Tibial nerve (tissue), 3 donors: Measurements from ENCODE around the gene GGA1.

Experiments
- POLR2A ChIP-seq, 2 donors: fragments of 450-650 bp; IDR thresholded peaks; one replicate each; pipeline ENCODE4 v1.6.1; 2017; ENCODE audit warnings: antibody characterized with exemption in 2 of 2, mild to moderate bottlenecking in 2 of 2, moderate library complexity in 2 of 2
- TF ChIP-seq, protein P1 (sequence below), 5 experiments: fragments of 200-600 bp in 3 of 5; fragments of 450-650 bp in 2 of 5; sonication (generic) in 3 of 5; IDR thresholded peaks; one replicate each; pipeline ENCODE4 v1.5.1; 2016 to 2019; ENCODE audit warnings: antibody characterized with exemption in 5 of 5, mild to moderate bottlenecking in 3 of 5, moderate library complexity in 2 of 5

DNA sequence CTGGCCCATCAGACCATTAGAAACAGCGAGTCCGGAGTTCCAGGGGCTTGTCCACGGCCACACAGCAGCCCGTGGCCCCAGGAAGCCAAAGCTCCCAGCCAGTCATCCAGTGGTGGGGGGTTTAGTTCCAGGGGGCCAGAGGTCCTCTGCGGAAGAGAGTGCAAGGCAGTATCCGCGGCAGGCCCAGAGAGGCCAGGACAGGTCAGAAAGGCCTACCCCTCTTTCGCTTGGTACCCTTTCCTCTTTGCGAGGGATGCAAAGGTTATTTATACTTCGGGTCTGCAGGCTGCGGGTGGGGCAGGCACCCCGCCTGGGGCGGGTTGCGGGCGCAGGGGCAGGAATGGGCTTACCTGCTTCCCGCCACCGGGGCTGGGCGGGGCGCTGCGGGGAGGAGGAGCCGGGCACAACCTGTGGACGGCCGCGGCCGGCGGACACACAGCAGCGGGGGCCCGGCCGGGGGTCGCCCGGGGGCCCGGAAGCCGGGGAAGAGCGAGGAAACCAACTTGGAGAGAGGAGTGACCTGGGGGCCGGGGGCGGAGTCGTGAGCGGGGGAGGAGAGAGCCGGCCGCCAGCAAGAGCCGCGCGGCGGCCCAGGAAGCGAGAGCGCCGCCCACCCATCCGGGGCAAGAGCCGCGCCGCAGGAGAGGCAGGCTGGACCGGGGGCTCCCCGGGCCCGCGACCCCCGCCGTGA is 30.6 kb downstream of the GGA1 start, which contains the start of gene SH3BP1:
- TF ChIP-seq, protein P1, sequence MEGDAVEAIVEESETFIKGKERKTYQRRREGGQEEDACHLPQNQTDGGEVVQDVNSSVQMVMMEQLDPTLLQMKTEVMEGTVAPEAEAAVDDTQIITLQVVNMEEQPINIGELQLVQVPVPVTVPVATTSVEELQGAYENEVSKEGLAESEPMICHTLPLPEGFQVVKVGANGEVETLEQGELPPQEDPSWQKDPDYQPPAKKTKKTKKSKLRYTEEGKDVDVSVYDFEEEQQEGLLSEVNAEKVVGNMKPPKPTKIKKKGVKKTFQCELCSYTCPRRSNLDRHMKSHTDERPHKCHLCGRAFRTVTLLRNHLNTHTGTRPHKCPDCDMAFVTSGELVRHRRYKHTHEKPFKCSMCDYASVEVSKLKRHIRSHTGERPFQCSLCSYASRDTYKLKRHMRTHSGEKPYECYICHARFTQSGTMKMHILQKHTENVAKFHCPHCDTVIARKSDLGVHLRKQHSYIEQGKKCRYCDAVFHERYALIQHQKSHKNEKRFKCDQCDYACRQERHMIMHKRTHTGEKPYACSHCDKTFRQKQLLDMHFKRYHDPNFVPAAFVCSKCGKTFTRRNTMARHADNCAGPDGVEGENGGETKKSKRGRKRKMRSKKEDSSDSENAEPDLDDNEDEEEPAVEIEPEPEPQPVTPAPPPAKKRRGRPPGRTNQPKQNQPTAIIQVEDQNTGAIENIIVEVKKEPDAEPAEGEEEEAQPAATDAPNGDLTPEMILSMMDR (IDR thresholded peaks at IDR 0.05): no peak
- TF ChIP-seq POLR2A (IDR thresholded peaks at IDR 0.05): no peak
